H9 (cell line): Measurements from ENCODE around the gene CYS1. TPM values are rescaled to one million over a fixed set of nuclear protein-coding genes. Genes with fewer than 3 reads are reported as not detected.

Source experiments
- DNase-seq: peaks from one replicate; pipeline ENCODE4 v3.0.0-alpha.2; 2017
- H2AFZ ChIP-seq: one replicate; pipeline ENCODE4 v1.6.1; 2013; ENCODE audit warnings: mild to moderate bottlenecking, low read length, control low read depth, moderate library complexity
- H2AK5ac ChIP-seq: 2 replicates; pipeline ENCODE4 v1.6.1; 2013; ENCODE audit warnings: low read length, control low read depth, mixed read lengths; ENCODE audit not compliant: insufficient read length
- H2BK120ac ChIP-seq: one replicate; pipeline ENCODE4 v1.6.1; 2013; ENCODE audit warnings: low read depth, mild to moderate bottlenecking, low read length, control low read depth, inconsistent platforms; ENCODE audit not compliant: poor library complexity, severe bottlenecking
- H2BK12ac ChIP-seq: 2 replicates; pipeline ENCODE4 v1.6.1; 2013; ENCODE audit warnings: low read length, control low read depth, mixed read lengths, low read depth; ENCODE audit not compliant: insufficient read length
- H2BK15ac ChIP-seq: 2 replicates; pipeline ENCODE4 v1.6.1; 2013; ENCODE audit warnings: low read depth, low read length, control low read depth
- H2BK20ac ChIP-seq: one replicate; pipeline ENCODE4 v1.6.1; 2013; ENCODE audit warnings: low read depth, mild to moderate bottlenecking, low read length, control low read depth, inconsistent platforms; ENCODE audit not compliant: poor library complexity, severe bottlenecking
- H2BK5ac ChIP-seq: 2 replicates; pipeline ENCODE4 v1.6.1; 2013; ENCODE audit warnings: low read length, control low read depth, mixed read lengths; ENCODE audit not compliant: insufficient read length
- H3K14ac ChIP-seq: 2 replicates; pipeline ENCODE4 v1.6.1; 2013; ENCODE audit warnings: low read length, control low read depth; ENCODE audit not compliant: insufficient read depth
- H3K18ac ChIP-seq: 2 replicates; pipeline ENCODE4 v1.6.1; 2013; ENCODE audit warnings: low read depth, mild to moderate bottlenecking, mixed read lengths, low read length, control low read depth; ENCODE audit not compliant: insufficient read length
- H3K23ac ChIP-seq: 2 replicates; pipeline ENCODE4 v1.6.1; 2013; ENCODE audit warnings: low read length, control low read depth, mixed read lengths, low read depth; ENCODE audit not compliant: insufficient read length
- H3K23me2 ChIP-seq: 2 replicates; pipeline ENCODE4 v1.6.1; 2013; ENCODE audit warnings: low read depth, mild to moderate bottlenecking, mixed read lengths, low read length, control low read depth; ENCODE audit not compliant: insufficient read length, poor library complexity, severe bottlenecking
- H3K27ac ChIP-seq: 2 replicates; pipeline ENCODE4 v1.5.1; 2013; ENCODE audit warnings: low read length, control low read depth, mixed read lengths, low read depth; ENCODE audit not compliant: insufficient read length
- H3K27me3 ChIP-seq: 2 replicates; pipeline ENCODE4 v1.6.1; 2013; ENCODE audit warnings: low read length, control low read depth, inconsistent platforms; ENCODE audit not compliant: insufficient read depth
- H3K4ac ChIP-seq: 2 replicates; pipeline ENCODE4 v1.6.1; 2013; ENCODE audit warnings: low read depth, mild to moderate bottlenecking, control low read depth, inconsistent platforms, low read length, moderate library complexity
- H3K4me1 ChIP-seq: 2 replicates; pipeline ENCODE4 v1.6.1; 2013; ENCODE audit warnings: low read length, control low read depth, inconsistent platforms; ENCODE audit not compliant: insufficient read depth
- H3K4me2 ChIP-seq: 2 replicates; pipeline ENCODE4 v1.6.1; 2013; ENCODE audit warnings: low read length, control low read depth, mixed read lengths; ENCODE audit not compliant: insufficient read length, insufficient read depth
- H3K56ac ChIP-seq: 2 replicates; pipeline ENCODE4 v1.6.1; 2013; ENCODE audit warnings: low read depth, mild to moderate bottlenecking, mixed read lengths, low read length, control low read depth; ENCODE audit not compliant: insufficient read length
- H3K79me1 ChIP-seq: 2 replicates; pipeline ENCODE4 v1.6.1; 2013; ENCODE audit warnings: low read depth, mild to moderate bottlenecking, moderate library complexity, low read length, control low read depth, inconsistent platforms; ENCODE audit not compliant: insufficient read depth, poor library complexity, severe bottlenecking
- H3K79me2 ChIP-seq: 2 replicates; pipeline ENCODE4 v1.6.1; 2013; ENCODE audit warnings: low read length, control low read depth, inconsistent platforms; ENCODE audit not compliant: insufficient read depth
- H3K9ac ChIP-seq: 2 replicates; pipeline ENCODE4 v1.6.1; 2013; ENCODE audit warnings: low read length, control low read depth, mixed read lengths; ENCODE audit not compliant: insufficient read length; ENCODE audit errors: extremely low read depth
- H3K9me3 ChIP-seq: one replicate; pipeline ENCODE4 v1.6.1; 2013; ENCODE audit warnings: low read depth, low read length, inconsistent platforms; ENCODE audit not compliant: control insufficient read depth
- H3T11ph ChIP-seq: one replicate; pipeline ENCODE4 v1.6.1; 2013; ENCODE audit warnings: mild to moderate bottlenecking, low read length, control low read depth, inconsistent platforms
- H4K20me1 ChIP-seq: one replicate; pipeline ENCODE4 v1.6.1; 2013; ENCODE audit not compliant: control insufficient read depth, insufficient read length, insufficient read depth
- H4K5ac ChIP-seq: 2 replicates; pipeline ENCODE4 v1.6.1; 2013; ENCODE audit warnings: low read depth, mild to moderate bottlenecking, mixed read lengths, low read length, control low read depth; ENCODE audit not compliant: insufficient read length
- H4K8ac ChIP-seq: replicated peaks from 2 replicates; pipeline ENCODE4 v1.6.1; 2013; ENCODE audit warnings: low read length, control low read depth, mixed read lengths, low read depth; ENCODE audit not compliant: insufficient read length
- H4K91ac ChIP-seq: 2 replicates; pipeline ENCODE4 v1.6.1; 2013; ENCODE audit warnings: low read depth, mild to moderate bottlenecking, moderate library complexity, mixed read lengths, low read length, control low read depth; ENCODE audit not compliant: insufficient read length
- H3K27ac Mint-ChIP-seq, 3 experiments: 2 replicates in 2 of 3; 3 replicates in 1 of 3; pipeline ENCODE4 v1.8.0; 2020 to 2021; ENCODE audit warnings: mixed read lengths in 3 of 3, mild to moderate bottlenecking in 1 of 3, moderate library complexity in 1 of 3
- H3K27me3 Mint-ChIP-seq: 2 replicates; pipeline ENCODE4 v1.8.0; 2021; ENCODE audit warnings: low read depth, mild to moderate bottlenecking, moderate library complexity, mixed read lengths
- H3K36me3 Mint-ChIP-seq, 3 experiments: 2 replicates in 2 of 3; 3 replicates in 1 of 3; pipeline ENCODE4 v1.8.0; 2020 to 2021; ENCODE audit warnings: low read depth in 3 of 3, mixed read lengths in 3 of 3; ENCODE audit not compliant: insufficient read depth in 1 of 3
- H3K4me1 Mint-ChIP-seq, 2 experiments: 2 replicates each; pipeline ENCODE4 v1.8.0; 2020; ENCODE audit warnings: mixed read lengths in 2 of 2
- H3K4me3 Mint-ChIP-seq, 2 experiments: 2 replicates in 1 of 2; 3 replicates in 1 of 2; pipeline ENCODE4 v1.8.0; 2020 to 2021; ENCODE audit warnings: mild to moderate bottlenecking in 2 of 2, mixed read lengths in 2 of 2, moderate library complexity in 1 of 2
- H3K9me3 Mint-ChIP-seq, 2 experiments: 2 replicates in 1 of 2; 3 replicates in 1 of 2; pipeline ENCODE4 v1.8.0; 2020; ENCODE audit warnings: mild to moderate bottlenecking in 2 of 2, mixed read lengths in 2 of 2, moderate library complexity in 1 of 2
- CTCF ChIP-seq: fragments of 200-600 bp; sonication (generic); conservative IDR thresholded peaks from 3 replicates; pipeline ENCODE4 v1.8.0; 2021; ENCODE audit warnings: antibody characterized with exemption, mild to moderate bottlenecking
- WGBS: extraction: QIAGEN DNeasy Blood & Tissue Kit; methylation state at CpG from one replicate; pipeline ENCODE4 v1.1.7; 2013; ENCODE audit warnings: missing lambda C conversion rate, low lambda C conversion rate, mixed read lengths; ENCODE audit not compliant: insufficient read length; ENCODE audit errors: extremely low coverage; 5-methylcytosine and 5-hydroxymethylcytosine counted together
- total RNA-seq: library from RNA; stranded (reverse); gene quantifications from 2 replicates; pipeline ENCODE4 v1.2.1, GENCODE V29; 2021

Gene CYS1
- total RNA-seq, 1 experiment from 2014 or later: 0.35 TPM

GRCh38 chr2:10089565-10090190 lies 9.5 kb upstream of the CYS1 start:
- H3K9me3 Mint-ChIP-seq: no peaks in the 10 kb centered on the region; a peak in 1 of 5 replicates
- H2BK5ac ChIP-seq: no peak overlapping the region
- no peak for TF ChIP-seq CTCF
- H3K56ac ChIP-seq: no peak overlapping the region
- no peaks in the 10 kb centered on the region for H3K23me2 ChIP-seq
- no peak overlapping the region for H3K4me2 ChIP-seq
- no peak overlapping the region for H2BK20ac ChIP-seq
- H3K36me3 Mint-ChIP-seq: peaks cover 0 to 2% (median 0%) of the 10 kb centered on the region in 3 experiments; a peak in 1 of 7 replicates
- no peak overlapping the region for H2AFZ ChIP-seq
- H3K4me3 Mint-ChIP-seq: no peak overlapping the region
- no peak overlapping the region for H4K91ac ChIP-seq
- peaks cover 20% of the 10 kb centered on the region for H3K27me3 Mint-ChIP-seq
- no peaks in the 10 kb centered on the region for H3K9me3 ChIP-seq
- no peak overlapping the region for H2BK12ac ChIP-seq
- no peak overlapping the region for H3K27ac ChIP-seq
- H3K79me2 ChIP-seq: no peaks in the 10 kb centered on the region
- H2BK120ac ChIP-seq: no peak overlapping the region
- no peaks in the 10 kb centered on the region for H4K20me1 ChIP-seq
- H3K9ac ChIP-seq: no peak overlapping the region
- H3K14ac ChIP-seq: no peak overlapping the region
- no peak for DNase-seq
- no peaks in the 10 kb centered on the region for H3K4me1 ChIP-seq
- H3K4me1 Mint-ChIP-seq: peaks cover 9 to 12% of the 10 kb centered on the region in 2 experiments
- no peak overlapping the region for H3K4ac ChIP-seq
- no peak overlapping the region for H4K5ac ChIP-seq
- no peak overlapping the region for H2BK15ac ChIP-seq
- no peaks in the 10 kb centered on the region for H3K79me1 ChIP-seq
- H3K23ac ChIP-seq: no peak overlapping the region
- WGBS: no CpG with 5 or more reads among the region's 5 CpGs
- H3K27ac Mint-ChIP-seq: no peak overlapping the region
- H4K8ac ChIP-seq: no peak overlapping the region
- H3T11ph ChIP-seq: no peak overlapping the region
- H3K27me3 ChIP-seq: no peaks in the 10 kb centered on the region
- no peak overlapping the region for H3K18ac ChIP-seq
- no peak overlapping the region for H2AK5ac ChIP-seq
